Liver (tissue), 9 donors: ENCODE data around the gene SYCE3. TPM values are rescaled to one million over a fixed set of nuclear protein-coding genes. Genes with fewer than 3 reads are reported as not detected.

Experiments
- DNase-seq: peaks from one replicate; pipeline ENCODE4 v3.0.0-alpha.2; 2017; ENCODE audit warnings: low spot score
- H3K27ac ChIP-seq, 2 donors: one replicate each; pipeline ENCODE4 v1.7.0; 2013; ENCODE audit warnings: inconsistent platforms in 2 of 2, low read length in 2 of 2, control low read depth in 1 of 2, low read depth in 1 of 2, mild to moderate bottlenecking in 1 of 2
- H3K27me3 ChIP-seq, 4 donors: one replicate each; pipeline versions ENCODE4 v1.6.1 to v1.7.0; 2013; ENCODE audit warnings: low read length in 3 of 4, inconsistent platforms in 1 of 4, mild to moderate bottlenecking in 1 of 4, moderate library complexity in 1 of 4; ENCODE audit not compliant: control insufficient read depth in 4 of 4, insufficient read depth in 4 of 4
- H3K36me3 ChIP-seq, 4 donors: one replicate each; pipeline versions ENCODE4 v1.6.1 to v1.7.0; 2013; ENCODE audit warnings: low read length in 3 of 4, mild to moderate bottlenecking in 3 of 4, low read depth in 1 of 4, moderate library complexity in 1 of 4; ENCODE audit not compliant: control insufficient read depth in 4 of 4, insufficient read depth in 3 of 4
- H3K4me1 ChIP-seq, 4 donors: one replicate each; pipeline versions ENCODE4 v1.6.1 to v1.7.0; 2013; ENCODE audit warnings: low read length in 3 of 4, mild to moderate bottlenecking in 3 of 4, moderate library complexity in 1 of 4; ENCODE audit not compliant: control insufficient read depth in 4 of 4, insufficient read depth in 4 of 4
- H3K4me3 ChIP-seq, 3 donors: one replicate each; pipeline versions ENCODE4 v1.6.1 to v1.7.0; 2013; ENCODE audit warnings: low read length in 3 of 3, control low read depth in 1 of 3, low read depth in 1 of 3, mild to moderate bottlenecking in 1 of 3
- H3K9ac ChIP-seq, 2 donors: one replicate each; pipeline ENCODE4 v1.7.0; 2013; ENCODE audit warnings: low read length in 2 of 2, mild to moderate bottlenecking in 2 of 2, moderate library complexity in 2 of 2, control low read depth in 1 of 2, low read depth in 1 of 2
- H3K9me3 ChIP-seq, 4 donors: one replicate each; pipeline versions ENCODE4 v1.6.1 to v1.7.0; 2013; ENCODE audit warnings: low read length in 3 of 4; ENCODE audit not compliant: control insufficient read depth in 4 of 4
- EGR1 ChIP-seq, 2 donors: IDR thresholded peaks; 2 replicates each; pipeline ENCODE4 v1.6.1; 2016 to 2018; ENCODE audit warnings: antibody characterized with exemption in 2 of 2, low read depth in 2 of 2
- FOXA1 ChIP-seq: IDR thresholded peaks from 2 replicates; pipeline ENCODE4 v1.6.1; 2016; ENCODE audit warnings: antibody characterized with exemption
- FOXA2 ChIP-seq: IDR thresholded peaks from 2 replicates; pipeline ENCODE4 v1.6.1; 2016; ENCODE audit warnings: antibody characterized with exemption
- GABPA ChIP-seq, 2 donors: IDR thresholded peaks in 1 of 2; conservative IDR thresholded peaks in 1 of 2; 2 replicates each; pipeline ENCODE4 v1.6.1; 2016; ENCODE audit warnings: antibody characterized with exemption in 2 of 2, mild to moderate bottlenecking in 1 of 2, moderate library complexity in 1 of 2
- HNF4A ChIP-seq, 2 donors: conservative IDR thresholded peaks; 2 replicates each; pipeline ENCODE4 v1.6.1; 2016; ENCODE audit warnings: antibody characterized with exemption in 2 of 2, mild to moderate bottlenecking in 2 of 2
- HNF4G ChIP-seq: IDR thresholded peaks from 2 replicates; pipeline ENCODE4 v1.6.1; 2016; ENCODE audit warnings: antibody characterized with exemption
- JUND ChIP-seq, 2 donors: IDR thresholded peaks; 2 replicates each; pipeline ENCODE4 v1.6.1; 2016; ENCODE audit warnings: antibody characterized with exemption in 2 of 2
- NR2F2 ChIP-seq: IDR thresholded peaks from 2 replicates; pipeline ENCODE4 v1.6.1; 2016; ENCODE audit warnings: antibody characterized with exemption
- RXRA ChIP-seq, 2 donors: IDR thresholded peaks; 2 replicates each; pipeline ENCODE4 v1.6.1; 2017 to 2018; ENCODE audit warnings: antibody characterized with exemption in 2 of 2, mild to moderate bottlenecking in 1 of 2
- SP1 ChIP-seq: IDR thresholded peaks from 2 replicates; pipeline ENCODE4 v1.6.1; 2018; ENCODE audit warnings: antibody characterized with exemption, mild to moderate bottlenecking
- TAF1 ChIP-seq: conservative IDR thresholded peaks from 2 replicates; pipeline ENCODE4 v1.6.1; 2016; ENCODE audit warnings: antibody characterized with exemption, mild to moderate bottlenecking
- YY1 ChIP-seq: IDR thresholded peaks from 2 replicates; pipeline ENCODE4 v1.6.1; 2016; ENCODE audit warnings: antibody characterized with exemption, mild to moderate bottlenecking
- WGBS: extraction: QIAGEN DNeasy Blood & Tissue Kit; methylation state at CpG from one replicate; pipeline ENCODE4 v1.1.7; 2013; 5-methylcytosine and 5-hydroxymethylcytosine counted together
- polyA plus RNA-seq, 2 donors: library from polyadenylated mRNA; stranded (reverse) in 1 of 2; unstranded in 1 of 2; fragments of 200-250 nt in 1 of 2; fragments of >200 nt in 1 of 2; fragmentation: Nextera tagmentation in 1 of 2; extraction: Ambion mirVana in 1 of 2; gene quantifications; one replicate each; pipeline versions ENCODE4 v1.2.1 to v1.2.3, GENCODE V29; 2013 to 2015
- total RNA-seq, 2 donors: library from RNA; depleted of rRNA; stranded (reverse); fragments of >200 nt; gene quantifications; one replicate each; pipeline ENCODE4 v1.2.3, GENCODE V29; 2014
- TF ChIP-seq, protein P1 (sequence below): IDR thresholded peaks from 2 replicates; pipeline ENCODE4 v1.6.1; 2016; ENCODE audit warnings: antibody characterized with exemption
- TF ChIP-seq, protein P2 (sequence below): IDR thresholded peaks from 2 replicates; pipeline ENCODE4 v1.6.1; 2016; ENCODE audit warnings: antibody characterized with exemption
- TF ChIP-seq, protein P3 (sequence below): fragments of 150-350 bp; IDR thresholded peaks from 2 replicates; pipeline ENCODE4 v1.5.1; 2017; ENCODE audit warnings: improper control_type of control experiment, low read depth, low read length; ENCODE audit not compliant: missing input control
- TF ChIP-seq, protein P4 (sequence below): IDR thresholded peaks from 2 replicates; pipeline ENCODE4 v1.6.1; 2016; ENCODE audit warnings: antibody characterized with exemption
- donor health status: healthy.
- donor health status: healthy.
- donor health status: healthy.
- donor health status: healthy.
- donor health status: healthy.

Gene SYCE3
- total and polyA plus RNA-seq, 4 donors: 0.45 to 2.2 TPM; not detected in 2

DNA sequence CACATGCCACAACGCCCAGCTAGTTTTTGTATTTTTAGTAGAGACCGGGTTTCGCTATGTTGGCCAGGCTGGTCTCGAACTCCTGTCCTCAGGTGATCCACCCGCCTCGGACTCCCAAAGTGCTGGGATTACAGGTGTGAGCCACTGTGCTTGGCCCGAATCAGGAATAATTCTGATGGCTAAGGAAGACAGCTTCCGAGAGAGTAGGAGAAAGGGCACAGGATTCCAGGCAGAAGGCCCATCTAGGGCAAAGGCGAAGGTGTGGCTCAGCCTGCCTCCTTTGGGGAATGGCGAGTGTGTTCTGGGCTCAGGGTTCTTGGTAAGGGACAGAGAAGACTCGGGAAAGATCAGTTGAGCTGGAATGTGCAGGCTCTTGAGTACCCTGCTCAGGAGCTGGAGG, 1.6 kb upstream of the SYCE3 start:
- WGBS: 68% methylated on average over 11 of the region's 11 CpGs
- peaks cover 0 to 3% (median 0%) of the 10 kb centered on the region in 4 donors for H3K36me3 ChIP-seq
- no peak for DNase-seq
- H3K27ac ChIP-seq: peak overlapping the region; percentile 90 to 93
- H3K4me1 ChIP-seq: peaks cover 3 to 16% (median 10%) of the 10 kb centered on the region in 4 donors
- H3K9me3 ChIP-seq: no peaks in the 10 kb centered on the region
- H3K4me3 ChIP-seq: peak overlapping the region in 1 of 3 donors; percentile 24
- TF ChIP-seq FOXA2: no peak
- TF ChIP-seq RXRA (IDR thresholded peaks at IDR 0.05): peak in 1 of 2 donors; percentile 59
- peak overlapping the region; percentile 17 to 85 for H3K9ac ChIP-seq
- no peaks in the 10 kb centered on the region for H3K27me3 ChIP-seq

DNA sequence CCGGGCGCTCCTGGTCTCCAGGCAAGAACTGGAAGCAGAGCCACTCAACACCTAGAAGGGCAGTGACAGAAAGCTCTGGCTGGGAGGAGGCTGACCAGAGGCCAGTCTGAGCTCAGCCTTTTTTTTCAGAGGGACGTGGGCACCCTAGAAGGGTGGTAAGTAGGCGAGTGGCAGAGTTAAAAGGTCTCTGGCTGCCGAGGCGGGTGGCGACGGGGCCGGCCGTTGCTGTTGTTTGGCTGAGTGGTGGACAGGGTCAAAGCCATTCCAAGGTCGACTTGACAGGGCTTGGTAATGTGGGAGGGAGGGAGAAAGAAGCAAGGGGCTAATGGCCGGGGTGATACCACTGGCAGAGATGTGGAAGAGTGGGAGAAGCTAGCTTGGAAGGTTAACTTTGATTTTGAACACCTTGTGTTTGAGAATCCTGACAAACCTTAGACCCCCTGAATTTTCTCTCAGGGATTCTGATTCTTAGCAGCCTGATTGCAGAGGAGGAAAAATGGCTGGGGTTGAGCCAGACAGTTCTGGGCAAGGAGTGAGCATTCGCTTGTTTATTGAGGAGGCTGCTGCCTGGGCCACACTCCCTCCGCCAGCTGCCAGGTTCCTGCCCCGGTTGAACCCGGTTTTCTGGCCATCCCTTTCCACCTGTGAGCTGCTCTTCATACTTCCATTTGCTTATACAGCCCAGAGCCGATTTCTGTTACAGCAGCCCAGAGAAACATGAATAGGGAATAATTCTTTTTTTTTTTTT, 868 bp upstream of the SYCE3 start:
- Histone ChIP-seq H3K36me3 (no peaks in the 10 kb centered on the region), H3K4me3 (peak overlapping the region; percentile 76 to 81 (median 77)), H3K27me3 (no peaks in the 10 kb centered on the region), H3K9ac (peak overlapping the region; percentile 85 to 90), H3K9me3 (no peaks in the 10 kb centered on the region), H3K27ac (peak overlapping the region; percentile 90 to 93), H3K4me1 (peaks cover 2 to 11% (median 5%) of the 10 kb centered on the region in 4 donors)
- WGBS: 9% methylated on average over 17 of the region's 17 CpGs
- no peak for TF ChIP-seq EGR1 (IDR thresholded peaks at IDR 0.05; ENCODE audit: low read depth in 2 of 2)
- no peak for TF ChIP-seq FOXA2
- TF ChIP-seq SP1: no peak
- TF ChIP-seq NR2F2: no peak
- no peak for TF ChIP-seq FOXA1
- TF ChIP-seq HNF4G: no peak
- peak in 1 of 2 donors; percentile 43 for TF ChIP-seq RXRA (IDR thresholded peaks at IDR 0.05)
- TF ChIP-seq, protein P1, sequence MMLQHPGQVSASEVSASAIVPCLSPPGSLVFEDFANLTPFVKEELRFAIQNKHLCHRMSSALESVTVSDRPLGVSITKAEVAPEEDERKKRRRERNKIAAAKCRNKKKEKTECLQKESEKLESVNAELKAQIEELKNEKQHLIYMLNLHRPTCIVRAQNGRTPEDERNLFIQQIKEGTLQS: no peak
- TF ChIP-seq YY1: peak; percentile 77
- TF ChIP-seq, protein P2, sequence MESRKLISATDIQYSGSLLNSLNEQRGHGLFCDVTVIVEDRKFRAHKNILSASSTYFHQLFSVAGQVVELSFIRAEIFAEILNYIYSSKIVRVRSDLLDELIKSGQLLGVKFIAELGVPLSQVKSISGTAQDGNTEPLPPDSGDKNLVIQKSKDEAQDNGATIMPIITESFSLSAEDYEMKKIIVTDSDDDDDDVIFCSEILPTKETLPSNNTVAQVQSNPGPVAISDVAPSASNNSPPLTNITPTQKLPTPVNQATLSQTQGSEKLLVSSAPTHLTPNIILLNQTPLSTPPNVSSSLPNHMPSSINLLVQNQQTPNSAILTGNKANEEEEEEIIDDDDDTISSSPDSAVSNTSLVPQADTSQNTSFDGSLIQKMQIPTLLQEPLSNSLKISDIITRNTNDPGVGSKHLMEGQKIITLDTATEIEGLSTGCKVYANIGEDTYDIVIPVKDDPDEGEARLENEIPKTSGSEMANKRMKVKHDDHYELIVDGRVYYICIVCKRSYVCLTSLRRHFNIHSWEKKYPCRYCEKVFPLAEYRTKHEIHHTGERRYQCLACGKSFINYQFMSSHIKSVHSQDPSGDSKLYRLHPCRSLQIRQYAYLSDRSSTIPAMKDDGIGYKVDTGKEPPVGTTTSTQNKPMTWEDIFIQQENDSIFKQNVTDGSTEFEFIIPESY: no peak
- TF ChIP-seq, protein P3, sequence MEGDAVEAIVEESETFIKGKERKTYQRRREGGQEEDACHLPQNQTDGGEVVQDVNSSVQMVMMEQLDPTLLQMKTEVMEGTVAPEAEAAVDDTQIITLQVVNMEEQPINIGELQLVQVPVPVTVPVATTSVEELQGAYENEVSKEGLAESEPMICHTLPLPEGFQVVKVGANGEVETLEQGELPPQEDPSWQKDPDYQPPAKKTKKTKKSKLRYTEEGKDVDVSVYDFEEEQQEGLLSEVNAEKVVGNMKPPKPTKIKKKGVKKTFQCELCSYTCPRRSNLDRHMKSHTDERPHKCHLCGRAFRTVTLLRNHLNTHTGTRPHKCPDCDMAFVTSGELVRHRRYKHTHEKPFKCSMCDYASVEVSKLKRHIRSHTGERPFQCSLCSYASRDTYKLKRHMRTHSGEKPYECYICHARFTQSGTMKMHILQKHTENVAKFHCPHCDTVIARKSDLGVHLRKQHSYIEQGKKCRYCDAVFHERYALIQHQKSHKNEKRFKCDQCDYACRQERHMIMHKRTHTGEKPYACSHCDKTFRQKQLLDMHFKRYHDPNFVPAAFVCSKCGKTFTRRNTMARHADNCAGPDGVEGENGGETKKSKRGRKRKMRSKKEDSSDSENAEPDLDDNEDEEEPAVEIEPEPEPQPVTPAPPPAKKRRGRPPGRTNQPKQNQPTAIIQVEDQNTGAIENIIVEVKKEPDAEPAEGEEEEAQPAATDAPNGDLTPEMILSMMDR: no peak
- no peak for TF ChIP-seq GABPA (IDR thresholded peaks at IDR 0.05 in 1 of 2, conservative IDR thresholded peaks at IDR 0.05 in 1 of 2)
- TF ChIP-seq JUND (IDR thresholded peaks at IDR 0.05): no peak
- no peak for TF ChIP-seq HNF4A (conservative IDR thresholded peaks at IDR 0.05)
- no peak for TF ChIP-seq TAF1
- TF ChIP-seq, protein P4, sequence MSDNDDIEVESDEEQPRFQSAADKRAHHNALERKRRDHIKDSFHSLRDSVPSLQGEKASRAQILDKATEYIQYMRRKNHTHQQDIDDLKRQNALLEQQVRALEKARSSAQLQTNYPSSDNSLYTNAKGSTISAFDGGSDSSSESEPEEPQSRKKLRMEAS: no peak
- no peak for DNase-seq
